ENCODE measurements around the gene STK32B. TPM values are rescaled to one million over a fixed set of nuclear protein-coding genes. Genes with fewer than 3 reads are reported as not detected.
"Not testable (repeated sequence)": the region's sequence is repeated elsewhere in the genome, so short reads cannot be mapped to it uniquely, and the experiment has no call there.

The STK32B gene
- total RNA-seq: 1 to 10 TPM in 3 of 6 donors, under 1 TPM in 3; 0.22 to 3.4 (median 1.0) TPM

DNA sequence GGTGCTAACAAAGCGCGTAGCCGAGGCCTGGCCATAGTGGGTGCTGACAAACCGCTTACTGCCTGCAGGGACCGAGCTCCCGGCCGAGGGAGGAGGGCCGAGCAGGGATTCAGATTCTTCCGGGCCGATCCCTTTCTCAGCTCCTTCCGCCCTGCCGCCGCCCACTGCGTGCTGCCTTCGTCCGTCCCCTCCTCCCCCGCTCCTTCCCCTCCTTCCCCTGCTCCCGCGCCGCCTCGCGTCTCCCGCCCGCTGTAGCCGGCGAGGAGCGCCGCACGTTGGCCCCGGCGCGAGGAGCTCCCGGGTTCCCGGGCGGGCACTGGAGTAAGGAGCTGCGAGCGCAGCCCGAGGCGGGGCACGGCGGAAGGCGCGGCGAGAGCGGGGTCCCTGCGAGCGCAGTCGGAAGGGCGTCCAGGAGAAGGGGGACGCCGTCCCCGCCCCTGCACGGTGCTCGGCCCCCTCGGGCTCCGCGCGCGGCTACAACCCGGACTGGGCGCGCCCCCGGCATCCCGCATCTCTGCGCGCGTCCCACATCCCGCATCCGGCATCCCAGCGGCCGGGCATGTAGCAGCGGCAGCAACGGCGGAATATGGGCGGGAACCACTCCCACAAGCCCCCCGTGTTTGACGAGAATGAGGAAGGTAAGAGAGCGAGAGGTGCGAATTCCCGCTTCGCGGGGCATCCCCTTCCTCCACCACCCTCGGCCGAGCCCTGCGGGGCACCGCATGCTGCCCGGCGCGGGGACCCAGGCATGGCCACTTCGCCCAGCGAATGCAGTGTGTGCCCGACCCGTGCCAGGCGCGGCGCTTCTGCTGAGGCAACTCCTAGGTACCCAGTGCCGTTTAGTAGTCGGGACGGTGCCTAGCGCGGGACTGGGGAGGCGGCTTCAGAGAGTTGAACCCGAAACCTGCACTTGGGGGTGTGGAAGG lies at the start of gene STK32B:
TSS of gene STK32B (plus strand) at position 203 of the 926 bp plus-strand sequence.
- Histone ChIP-seq H3K27me3 (peaks cover 0 to 18% (median 3%) of the 10 kb centered on the region in 4 donors), H3K36me3 (no peaks in the 10 kb centered on the region), H3K9me3 (no peaks in the 10 kb centered on the region), H3K27ac (no peak within 1 kb of the TSS), H3K4me3 (peak within 1 kb of the TSS; percentile 22 to 56 (median 45)), H3K4me1 (peaks cover 14 to 22% (median 18%) of the 10 kb centered on the region in 4 donors)
- ATAC-seq (ENCODE audit: low FRiP score in 2 of 2) (peak; percentile 36 to 94), DNase-seq (peak; percentile 38 to 89)
- 0 to 3% methylated on average over 1 to 77 of the region's 103 CpGs for WGBS, 2 donors
- TF ChIP-seq, protein P1, sequence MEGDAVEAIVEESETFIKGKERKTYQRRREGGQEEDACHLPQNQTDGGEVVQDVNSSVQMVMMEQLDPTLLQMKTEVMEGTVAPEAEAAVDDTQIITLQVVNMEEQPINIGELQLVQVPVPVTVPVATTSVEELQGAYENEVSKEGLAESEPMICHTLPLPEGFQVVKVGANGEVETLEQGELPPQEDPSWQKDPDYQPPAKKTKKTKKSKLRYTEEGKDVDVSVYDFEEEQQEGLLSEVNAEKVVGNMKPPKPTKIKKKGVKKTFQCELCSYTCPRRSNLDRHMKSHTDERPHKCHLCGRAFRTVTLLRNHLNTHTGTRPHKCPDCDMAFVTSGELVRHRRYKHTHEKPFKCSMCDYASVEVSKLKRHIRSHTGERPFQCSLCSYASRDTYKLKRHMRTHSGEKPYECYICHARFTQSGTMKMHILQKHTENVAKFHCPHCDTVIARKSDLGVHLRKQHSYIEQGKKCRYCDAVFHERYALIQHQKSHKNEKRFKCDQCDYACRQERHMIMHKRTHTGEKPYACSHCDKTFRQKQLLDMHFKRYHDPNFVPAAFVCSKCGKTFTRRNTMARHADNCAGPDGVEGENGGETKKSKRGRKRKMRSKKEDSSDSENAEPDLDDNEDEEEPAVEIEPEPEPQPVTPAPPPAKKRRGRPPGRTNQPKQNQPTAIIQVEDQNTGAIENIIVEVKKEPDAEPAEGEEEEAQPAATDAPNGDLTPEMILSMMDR (IDR thresholded peaks at IDR 0.05): peak in 1 of 6 experiments; percentile 6
- no peak for TF ChIP-seq EP300 (IDR thresholded peaks at IDR 0.05)
- no peak for TF ChIP-seq POLR2AphosphoS5 (IDR thresholded peaks at IDR 0.05)
- TF ChIP-seq POLR2A (IDR thresholded peaks at IDR 0.05): no peak

DNA sequence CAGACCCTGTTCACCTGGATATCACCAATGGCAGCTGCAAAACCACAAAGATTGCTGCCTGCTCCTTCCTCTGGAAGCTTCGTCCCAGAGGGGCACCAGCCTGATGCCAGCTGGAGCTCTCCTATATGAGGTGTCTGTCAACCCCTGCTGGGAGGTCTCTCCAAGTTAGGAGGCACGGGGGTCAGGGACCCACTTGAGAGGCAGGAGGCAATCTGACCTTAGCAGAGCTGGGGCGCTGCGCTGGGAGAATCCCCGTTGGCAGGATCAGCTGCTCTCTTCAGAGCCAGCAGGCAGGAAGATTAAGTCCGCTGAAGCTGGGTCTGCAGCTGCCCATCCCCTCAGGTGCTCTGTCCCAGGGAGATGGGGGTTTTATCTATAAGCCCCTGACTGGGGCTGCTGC lies 49.6 kb upstream of the STK32B start:
- H3K36me3 ChIP-seq; ATAC-seq (ENCODE audit: low FRiP score in 2 of 2); DNase-seq; H3K9me3 ChIP-seq; H3K27ac ChIP-seq; H3K4me3 ChIP-seq; H3K27me3 ChIP-seq; H3K4me1 ChIP-seq: not testable (repeated sequence)
- 56 to 65% methylated on average over 2 to 6 of the region's 6 CpGs for WGBS, 2 donors

DNA sequence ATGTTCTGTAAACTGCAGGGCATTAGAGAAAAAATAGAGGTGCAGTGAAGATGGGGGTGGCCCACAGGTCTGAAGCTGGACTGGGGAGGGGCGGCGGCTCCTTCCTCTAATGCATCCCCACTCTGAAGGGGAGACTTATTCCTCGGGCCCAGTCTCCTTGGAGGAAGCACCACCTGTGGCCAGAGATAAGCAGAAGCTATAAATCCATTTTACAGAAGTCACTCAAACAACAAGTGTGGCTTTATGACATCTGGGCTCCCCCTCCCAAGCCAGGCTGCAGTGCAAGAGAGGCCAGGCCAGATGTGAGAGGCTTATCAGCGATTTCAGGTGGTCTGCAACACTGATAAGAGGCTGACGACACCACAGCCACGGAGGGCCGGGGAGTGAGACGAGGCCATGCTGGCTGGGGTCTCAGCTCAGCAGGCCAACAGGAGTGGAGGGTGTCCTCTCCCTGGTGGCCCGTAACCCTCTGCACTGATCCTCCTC lies 47.9 kb upstream of the STK32B start:
- no peaks in the 10 kb centered on the region for H3K36me3 ChIP-seq
- no peaks in the 10 kb centered on the region for H3K9me3 ChIP-seq
- H3K4me3 ChIP-seq: no peak overlapping the region
- H3K27me3 ChIP-seq: peaks cover 0 to 3% (median 0%) of the 10 kb centered on the region in 4 donors
- no peak overlapping the region for H3K27ac ChIP-seq
- H3K4me1 ChIP-seq: no peaks in the 10 kb centered on the region
- no peak for DNase-seq
- whole genome bisulfite sequencing, 2 donors: 44 to 50% methylated on average over 4 to 8 of the region's 9 CpGs
- TF ChIP-seq POLR2A (IDR thresholded peaks at IDR 0.05) (no peak), EP300 (IDR thresholded peaks at IDR 0.05) (no peak), POLR2AphosphoS5 (IDR thresholded peaks at IDR 0.05) (no peak)
- TF ChIP-seq, protein P1 (IDR thresholded peaks at IDR 0.05): no peak
- ATAC-seq (ENCODE audit: low FRiP score in 2 of 2): no peak

DNA sequence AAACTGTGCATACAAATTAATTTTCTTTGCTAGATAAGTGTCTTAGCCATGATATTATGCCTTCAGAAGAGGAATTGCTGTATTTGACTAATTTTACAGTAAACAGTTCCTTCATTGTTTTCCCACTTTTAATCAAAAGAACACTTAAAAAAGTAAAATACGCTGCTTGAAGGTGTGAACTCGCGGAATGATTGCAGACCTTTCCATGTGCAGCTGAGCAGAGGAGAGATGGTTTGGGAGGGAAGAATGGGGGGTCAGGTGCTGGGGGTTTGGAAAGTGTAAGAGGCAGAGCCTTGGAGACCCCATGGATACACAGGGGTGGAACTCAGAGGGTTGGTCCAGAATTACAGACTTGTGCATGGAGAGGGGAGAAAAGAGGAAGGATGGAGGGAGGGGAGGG lies 47.4 kb upstream of the STK32B start:
- no peak overlapping the region for H3K27ac ChIP-seq
- H3K4me3 ChIP-seq: no peak overlapping the region
- TF ChIP-seq EP300 (IDR thresholded peaks at IDR 0.05) (no peak), POLR2A (IDR thresholded peaks at IDR 0.05) (no peak), POLR2AphosphoS5 (IDR thresholded peaks at IDR 0.05) (no peak)
- TF ChIP-seq, protein P1 (IDR thresholded peaks at IDR 0.05): no peak
- H3K4me1 ChIP-seq: no peaks in the 10 kb centered on the region
- 75 to 83% methylated on average over 3 of the region's 3 CpGs for WGBS, 2 donors
- ATAC-seq (ENCODE audit: low FRiP score in 2 of 2) (no peak), DNase-seq (no peak)
- H3K9me3 ChIP-seq: no peaks in the 10 kb centered on the region
- peaks cover 0 to 3% (median 0%) of the 10 kb centered on the region in 4 donors for H3K27me3 ChIP-seq
- no peaks in the 10 kb centered on the region for H3K36me3 ChIP-seq

DNA sequence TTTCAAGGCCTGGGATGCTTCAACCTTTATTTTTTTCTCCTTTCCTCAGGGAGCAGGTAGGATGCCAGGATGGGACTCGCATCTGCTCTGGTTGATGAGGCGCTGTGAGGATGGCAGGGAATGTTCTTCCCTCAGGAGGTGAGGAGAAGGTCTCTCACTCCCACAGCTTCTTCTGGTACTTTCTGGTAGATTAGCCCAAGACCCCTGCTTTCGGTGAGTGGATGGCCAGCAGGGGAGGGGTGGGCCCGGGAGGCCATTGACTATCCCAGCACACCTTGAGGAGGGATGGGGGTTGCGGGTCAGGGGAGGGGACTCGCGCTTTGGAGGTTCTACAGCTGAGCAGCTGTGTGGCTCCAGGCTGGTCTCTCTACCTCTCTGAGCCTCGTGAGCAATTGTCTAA lies 46.8 kb upstream of the STK32B start:
- Histone ChIP-seq H3K4me1 (no peaks in the 10 kb centered on the region), H3K27ac (no peak overlapping the region), H3K36me3 (no peaks in the 10 kb centered on the region), H3K4me3 (no peak overlapping the region), H3K27me3 (peaks cover 0 to 3% (median 0%) of the 10 kb centered on the region in 4 donors), H3K9me3 (no peaks in the 10 kb centered on the region)
- TF ChIP-seq EP300 (IDR thresholded peaks at IDR 0.05): no peak
- TF ChIP-seq POLR2A (IDR thresholded peaks at IDR 0.05): no peak
- TF ChIP-seq POLR2AphosphoS5 (IDR thresholded peaks at IDR 0.05): no peak
- TF ChIP-seq, protein P1 (IDR thresholded peaks at IDR 0.05): no peak
- DNase-seq: no peak
- ATAC-seq (ENCODE audit: low FRiP score in 2 of 2): no peak
- 87 to 100% methylated on average over 2 to 8 of the region's 8 CpGs for WGBS, 2 donors

DNA sequence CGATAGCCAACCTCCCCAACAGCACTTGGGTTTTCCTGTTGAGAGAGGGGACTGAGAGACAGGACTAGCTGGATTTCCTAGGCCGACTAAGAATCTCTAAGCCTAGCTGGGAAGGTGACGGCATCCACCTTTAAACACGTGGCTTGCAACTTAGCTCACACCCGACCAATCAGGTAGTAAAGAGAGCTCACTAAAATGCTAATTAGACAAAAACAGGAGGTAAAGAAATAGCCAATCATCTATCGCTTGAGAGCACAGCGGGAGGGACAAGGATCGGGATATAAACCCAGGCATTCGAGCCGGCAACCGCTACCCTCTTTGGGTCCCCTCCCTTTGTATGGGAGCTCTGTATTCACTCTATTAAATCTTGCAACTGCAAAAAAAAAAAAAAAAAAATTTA lies 44.3 kb upstream of the STK32B start:
- ATAC-seq (ENCODE audit: low FRiP score in 2 of 2); H3K27ac ChIP-seq; H3K4me3 ChIP-seq; H3K36me3 ChIP-seq; H3K4me1 ChIP-seq; H3K27me3 ChIP-seq; DNase-seq; H3K9me3 ChIP-seq: not testable (repeated sequence)
- WGBS, 2 donors: 81 to 83% methylated on average over 11 of the region's 11 CpGs

All from upper lobe of left lung (tissue), 6 donors.